ENCODE data around the gene EFCAB6.

EFCAB6 gene

DNA sequence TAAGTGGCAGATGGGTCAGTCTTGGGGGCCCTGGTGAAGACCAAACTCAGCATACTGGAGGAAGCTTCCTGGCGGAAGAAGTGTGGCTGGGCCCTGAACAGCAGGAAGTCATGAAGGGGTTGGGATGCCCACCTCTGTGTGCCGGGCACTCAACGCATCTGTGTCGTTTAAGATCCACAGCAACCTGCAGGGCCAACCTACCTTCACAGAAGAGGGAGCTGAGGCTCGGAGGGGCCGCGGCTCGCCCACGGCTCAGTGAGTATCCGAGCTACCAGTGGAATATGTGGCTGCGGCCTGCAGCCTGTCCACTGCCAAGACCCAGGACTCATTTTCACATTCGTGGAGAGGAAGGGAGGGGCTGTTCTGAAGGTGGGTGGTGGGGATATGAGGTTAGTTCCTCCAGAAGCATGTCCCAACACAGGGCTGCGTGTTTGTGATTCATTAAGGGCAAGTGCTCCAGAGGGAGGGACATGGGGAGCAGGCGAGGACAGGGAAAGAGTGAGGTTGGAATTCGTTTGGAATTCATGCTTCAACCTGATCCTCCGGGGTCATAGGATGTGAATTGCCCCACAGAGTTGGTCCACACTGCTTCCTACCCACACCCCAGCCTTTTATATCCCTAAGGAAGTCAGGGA lies 300.7 kb downstream of the EFCAB6 start:
- no peaks in the 10 kb centered on the region for H3K36me3 ChIP-seq (ENCODE audit: control insufficient read depth, insufficient read depth, low read length, severe bottlenecking)
- no peaks in the 10 kb centered on the region for H3K4me1 ChIP-seq (ENCODE audit: control insufficient read depth, insufficient read depth, low read length)
- DNase-seq (ENCODE audit: low read depth) = no peak
- H3K9me3 ChIP-seq (ENCODE audit: control insufficient read depth, low read length) = no peaks in the 10 kb centered on the region
- H3K9ac ChIP-seq (ENCODE audit: low read length) = no peak overlapping the region
- no peak overlapping the region for H3K4me3 ChIP-seq (ENCODE audit: low read length)
- H3K27me3 ChIP-seq (replicated peaks; ENCODE audit: control insufficient read depth, insufficient read depth, low read length) = no peaks in the 10 kb centered on the region

DNA sequence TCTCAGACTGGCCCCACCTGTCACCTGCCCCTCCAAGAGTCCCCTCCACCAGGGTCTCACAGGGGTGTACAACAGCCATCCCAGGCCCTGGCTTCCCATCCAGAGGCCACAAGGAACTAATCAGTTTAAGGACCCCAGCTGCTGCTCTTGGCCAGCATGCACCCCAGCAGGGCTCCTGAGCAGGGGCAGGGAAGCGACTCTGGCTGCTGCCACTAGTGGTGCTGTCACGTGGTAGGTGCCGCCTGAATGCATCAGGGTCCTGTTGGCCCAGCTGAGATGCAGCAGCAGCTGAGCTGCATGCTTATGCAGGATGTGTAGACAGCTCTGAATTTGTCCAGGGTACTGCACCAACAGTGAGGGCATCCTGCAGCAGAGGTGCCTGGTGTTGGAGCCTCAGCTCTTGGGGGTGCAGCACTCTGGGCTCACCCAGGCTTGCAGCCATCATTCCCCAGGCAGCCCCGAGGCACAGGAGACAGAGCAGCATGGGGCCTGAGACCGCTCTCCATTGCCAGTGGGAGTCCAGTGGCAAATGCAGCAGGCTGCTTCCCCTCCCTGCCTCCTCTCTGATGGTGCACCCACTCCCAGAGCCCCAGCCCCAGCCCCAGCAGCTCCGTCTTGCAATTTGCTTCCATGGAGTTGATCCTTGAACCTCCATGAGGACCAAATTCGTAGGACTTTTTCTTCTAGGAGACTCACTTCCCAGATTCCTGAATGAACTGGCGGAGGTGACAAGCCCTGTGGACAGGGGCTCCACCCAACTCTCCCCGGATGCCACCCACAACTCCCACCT lies 301.6 kb downstream of the EFCAB6 start:
- Histone ChIP-seq H3K27me3 (replicated peaks; ENCODE audit: control insufficient read depth, insufficient read depth, low read length) (no peaks in the 10 kb centered on the region), H3K4me1 (ENCODE audit: control insufficient read depth, insufficient read depth, low read length) (no peaks in the 10 kb centered on the region), H3K36me3 (ENCODE audit: control insufficient read depth, insufficient read depth, low read length, severe bottlenecking) (no peaks in the 10 kb centered on the region), H3K9me3 (ENCODE audit: control insufficient read depth, low read length) (no peaks in the 10 kb centered on the region), H3K9ac (ENCODE audit: low read length) (no peak overlapping the region), H3K4me3 (ENCODE audit: low read length) (no peak overlapping the region)
- no peak for DNase-seq (ENCODE audit: low read depth)

DNA sequence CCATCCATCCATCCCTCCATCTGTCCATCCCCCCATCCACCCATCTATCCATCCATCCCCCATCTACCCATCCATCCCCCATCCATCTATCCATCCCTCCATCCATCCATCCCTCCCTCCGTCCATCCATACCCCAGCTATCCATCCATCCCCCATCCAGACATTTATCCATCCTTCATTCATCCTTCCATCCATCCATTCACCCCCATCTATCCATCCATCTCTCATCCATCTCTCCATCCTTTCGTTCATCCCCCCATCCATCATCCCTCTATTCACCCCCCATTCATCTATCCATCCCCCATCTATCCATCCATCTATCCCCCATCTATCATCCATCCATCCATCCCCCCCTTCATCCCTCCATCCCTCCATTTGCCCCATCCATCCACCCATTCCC lies 302.8 kb downstream of the EFCAB6 start:
- DNase-seq (ENCODE audit: low read depth) = no peak
- H3K36me3 ChIP-seq (ENCODE audit: control insufficient read depth, insufficient read depth, low read length, severe bottlenecking) = no peaks in the 10 kb centered on the region
- no peak overlapping the region for H3K9ac ChIP-seq (ENCODE audit: low read length)
- no peaks in the 10 kb centered on the region for H3K27me3 ChIP-seq (replicated peaks; ENCODE audit: control insufficient read depth, insufficient read depth, low read length)
- H3K4me1 ChIP-seq (ENCODE audit: control insufficient read depth, insufficient read depth, low read length) = no peaks in the 10 kb centered on the region
- H3K4me3 ChIP-seq (ENCODE audit: low read length) = no peak overlapping the region
- no peaks in the 10 kb centered on the region for H3K9me3 ChIP-seq (ENCODE audit: control insufficient read depth, low read length)

DNA sequence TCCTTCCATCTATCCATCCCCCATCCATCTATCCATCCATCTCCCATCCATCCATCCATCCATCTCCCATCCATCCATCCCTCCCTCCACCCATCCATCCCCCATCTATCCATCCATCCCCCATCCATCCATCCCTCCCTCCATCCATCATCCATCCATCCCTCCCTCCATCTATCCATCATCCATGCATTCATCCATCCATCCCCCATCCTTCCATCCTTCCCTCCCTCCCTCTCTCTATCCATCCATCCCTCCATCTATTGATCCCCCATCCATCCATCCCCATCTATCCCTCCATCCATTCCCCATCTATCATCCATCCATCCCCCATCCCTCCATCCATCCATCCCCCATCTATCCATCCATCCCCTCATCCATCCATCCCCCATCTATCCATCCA lies 303.6 kb downstream of the EFCAB6 start:
- DNase-seq (ENCODE audit: low read depth) = no peak
- Histone ChIP-seq H3K27me3 (replicated peaks; ENCODE audit: control insufficient read depth, insufficient read depth, low read length) (no peaks in the 10 kb centered on the region), H3K9me3 (ENCODE audit: control insufficient read depth, low read length) (no peaks in the 10 kb centered on the region), H3K36me3 (ENCODE audit: control insufficient read depth, insufficient read depth, low read length, severe bottlenecking) (no peaks in the 10 kb centered on the region), H3K9ac (ENCODE audit: low read length) (no peak overlapping the region), H3K4me3 (ENCODE audit: low read length) (no peak overlapping the region), H3K4me1 (ENCODE audit: control insufficient read depth, insufficient read depth, low read length) (no peaks in the 10 kb centered on the region)

DNA sequence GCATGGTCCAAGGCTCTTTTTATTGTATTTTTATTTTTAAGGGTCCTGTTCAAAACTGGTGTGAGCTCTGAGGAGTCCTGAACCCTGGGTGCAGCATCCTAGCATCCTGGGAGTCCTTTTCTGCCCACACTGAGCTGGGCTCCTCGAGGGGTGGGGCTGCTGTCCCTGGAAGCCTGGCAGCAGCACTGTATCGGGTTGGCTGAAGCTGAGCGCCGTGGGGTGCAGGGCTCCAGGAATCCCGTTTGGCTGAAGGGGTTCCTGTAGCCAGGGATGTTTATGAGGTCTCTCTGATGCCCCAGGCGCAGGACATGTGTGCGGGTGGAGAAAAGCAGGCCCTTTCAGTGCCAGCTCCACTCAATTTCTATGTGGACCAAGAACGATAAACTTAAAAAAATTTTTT lies 304.9 kb downstream of the EFCAB6 start:
- Histone ChIP-seq H3K4me1 (ENCODE audit: control insufficient read depth, insufficient read depth, low read length) (no peaks in the 10 kb centered on the region), H3K4me3 (ENCODE audit: low read length) (no peak overlapping the region), H3K36me3 (ENCODE audit: control insufficient read depth, insufficient read depth, low read length, severe bottlenecking) (no peaks in the 10 kb centered on the region), H3K27me3 (replicated peaks; ENCODE audit: control insufficient read depth, insufficient read depth, low read length) (no peaks in the 10 kb centered on the region), H3K9me3 (ENCODE audit: control insufficient read depth, low read length) (no peaks in the 10 kb centered on the region), H3K9ac (ENCODE audit: low read length) (no peak overlapping the region)
- DNase-seq (ENCODE audit: low read depth) = no peak

DNA sequence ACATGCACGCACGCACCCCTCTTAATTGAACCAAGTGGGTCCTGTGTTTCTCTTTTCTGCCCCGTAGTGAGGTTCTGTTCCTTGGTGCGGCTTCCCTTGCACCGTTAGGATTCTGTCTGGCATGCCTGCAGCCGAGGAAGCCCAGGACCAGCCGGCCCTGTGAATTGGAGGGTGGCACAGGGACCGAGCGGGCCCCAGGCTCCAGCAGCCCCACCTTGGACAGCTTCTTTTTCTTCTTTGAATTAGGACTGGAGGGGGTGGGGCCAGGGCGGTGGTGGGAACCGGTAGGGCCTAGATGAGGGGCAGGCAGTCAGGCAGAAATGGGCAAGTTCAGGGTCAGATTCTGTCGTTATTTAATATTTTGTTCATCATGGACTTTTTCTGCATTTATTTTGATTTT lies 305.6 kb downstream of the EFCAB6 start:
- no peak overlapping the region for H3K4me3 ChIP-seq (ENCODE audit: low read length)
- H3K9me3 ChIP-seq (ENCODE audit: control insufficient read depth, low read length) = no peaks in the 10 kb centered on the region
- no peak overlapping the region for H3K9ac ChIP-seq (ENCODE audit: low read length)
- no peak for DNase-seq (ENCODE audit: low read depth)
- H3K4me1 ChIP-seq (ENCODE audit: control insufficient read depth, insufficient read depth, low read length) = no peaks in the 10 kb centered on the region
- H3K36me3 ChIP-seq (ENCODE audit: control insufficient read depth, insufficient read depth, low read length, severe bottlenecking) = no peaks in the 10 kb centered on the region
- peaks cover 4% of the 10 kb centered on the region for H3K27me3 ChIP-seq (replicated peaks; ENCODE audit: control insufficient read depth, insufficient read depth, low read length)

DNA sequence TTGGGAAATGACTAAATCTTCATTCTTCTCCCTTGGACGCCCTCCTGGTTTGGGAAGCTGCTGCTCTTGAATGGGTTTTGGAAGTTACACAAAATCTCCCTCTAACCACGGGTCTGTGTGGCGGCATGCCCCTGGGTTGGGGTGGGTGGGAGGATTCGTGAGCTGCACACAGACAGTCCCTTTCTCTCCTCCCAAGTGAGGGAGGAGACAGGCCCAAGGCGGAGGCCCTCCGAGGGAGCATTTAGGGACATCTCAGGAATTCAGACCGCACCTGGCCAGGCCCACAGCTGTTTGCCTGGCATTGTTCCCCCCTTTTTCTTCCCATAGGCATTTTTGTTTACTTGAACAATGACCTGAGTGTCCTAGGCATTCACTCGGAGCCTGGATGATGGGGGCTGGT lies 306.2 kb downstream of the EFCAB6 start:
- no peaks in the 10 kb centered on the region for H3K4me1 ChIP-seq (ENCODE audit: control insufficient read depth, insufficient read depth, low read length)
- H3K27me3 ChIP-seq (replicated peaks; ENCODE audit: control insufficient read depth, insufficient read depth, low read length) = peaks cover 4% of the 10 kb centered on the region
- H3K9ac ChIP-seq (ENCODE audit: low read length) = no peak overlapping the region
- H3K4me3 ChIP-seq (ENCODE audit: low read length) = no peak overlapping the region
- H3K9me3 ChIP-seq (ENCODE audit: control insufficient read depth, low read length) = no peaks in the 10 kb centered on the region
- no peaks in the 10 kb centered on the region for H3K36me3 ChIP-seq (ENCODE audit: control insufficient read depth, insufficient read depth, low read length, severe bottlenecking)
- no peak for DNase-seq (ENCODE audit: low read depth)

DNA sequence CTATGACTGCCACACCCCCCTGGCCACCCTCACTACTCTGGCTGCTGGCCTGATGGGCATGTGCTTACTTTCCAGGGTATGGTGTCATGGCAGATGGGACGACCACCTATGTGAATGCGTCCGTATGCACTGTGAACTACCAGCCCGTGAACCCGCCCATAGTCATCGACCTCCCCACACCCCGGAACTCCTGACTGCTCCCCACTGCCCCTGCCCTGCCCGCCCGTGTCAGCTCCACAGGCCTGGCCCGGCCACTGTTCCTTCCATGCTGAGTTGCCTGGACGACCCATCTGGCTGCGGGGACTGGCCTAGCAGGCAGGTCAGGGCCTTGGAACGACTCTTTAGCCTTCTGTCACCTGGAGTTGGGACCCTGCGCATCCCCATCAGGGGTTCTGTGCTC lies 306.7 kb downstream of the EFCAB6 start:
- Histone ChIP-seq H3K9ac (ENCODE audit: low read length) (no peak overlapping the region), H3K27me3 (replicated peaks; ENCODE audit: control insufficient read depth, insufficient read depth, low read length) (peaks cover 4% of the 10 kb centered on the region), H3K4me1 (ENCODE audit: control insufficient read depth, insufficient read depth, low read length) (no peaks in the 10 kb centered on the region), H3K36me3 (ENCODE audit: control insufficient read depth, insufficient read depth, low read length, severe bottlenecking) (no peaks in the 10 kb centered on the region), H3K9me3 (ENCODE audit: control insufficient read depth, low read length) (no peaks in the 10 kb centered on the region), H3K4me3 (ENCODE audit: low read length) (no peak overlapping the region)
- no peak for DNase-seq (ENCODE audit: low read depth)

DNA sequence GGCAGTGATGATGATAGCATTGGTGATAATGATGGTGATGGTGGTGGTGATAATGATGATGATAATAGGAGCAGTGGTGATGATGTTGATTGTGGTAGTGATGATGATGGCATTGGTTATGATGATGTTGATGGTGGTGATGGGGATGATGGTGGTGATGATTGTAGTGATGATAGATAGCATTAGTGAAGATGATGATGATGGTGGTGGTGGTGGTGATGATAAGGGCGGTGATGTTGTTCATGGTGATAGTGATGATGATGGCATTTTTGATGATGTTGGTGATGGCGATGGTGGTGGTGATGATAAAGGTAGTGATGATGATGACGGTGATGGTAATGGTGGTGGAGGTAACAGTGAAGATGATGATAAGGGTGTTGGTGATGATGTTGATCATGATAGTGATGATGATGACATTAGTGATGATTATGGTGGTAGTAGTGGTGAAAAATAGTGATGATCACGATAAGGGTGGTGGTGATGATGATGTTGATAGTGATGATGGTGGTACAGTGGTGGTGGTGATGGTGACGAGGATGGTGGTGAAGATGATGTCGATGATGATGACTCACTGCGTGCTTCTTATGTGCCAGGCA lies 307.3 kb downstream of the EFCAB6 start:
- H3K4me3 ChIP-seq (ENCODE audit: low read length) = no peak overlapping the region
- no peak overlapping the region for H3K9ac ChIP-seq (ENCODE audit: low read length)
- H3K27me3 ChIP-seq (replicated peaks; ENCODE audit: control insufficient read depth, insufficient read depth, low read length) = peaks cover 4% of the 10 kb centered on the region
- no peaks in the 10 kb centered on the region for H3K9me3 ChIP-seq (ENCODE audit: control insufficient read depth, low read length)
- DNase-seq (ENCODE audit: low read depth) = no peak
- H3K36me3 ChIP-seq (ENCODE audit: control insufficient read depth, insufficient read depth, low read length, severe bottlenecking) = no peaks in the 10 kb centered on the region
- no peaks in the 10 kb centered on the region for H3K4me1 ChIP-seq (ENCODE audit: control insufficient read depth, insufficient read depth, low read length)

DNA sequence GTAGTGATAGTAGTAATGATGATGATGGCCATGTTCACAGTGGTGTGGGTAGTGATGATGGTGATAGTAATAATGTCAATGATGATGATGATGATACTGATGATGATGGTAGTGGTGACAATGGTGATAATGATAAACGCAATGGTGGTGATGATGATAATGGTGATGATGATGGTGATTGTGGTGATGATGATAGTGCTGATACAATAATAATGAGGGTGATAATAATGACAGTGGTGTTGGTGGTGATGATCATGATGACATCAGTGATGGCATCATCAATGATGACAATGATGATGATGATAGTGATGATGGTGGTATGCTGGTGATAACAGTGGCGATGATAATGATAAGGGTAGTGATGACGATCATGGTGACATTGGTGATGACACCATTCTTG lies 308.0 kb downstream of the EFCAB6 start:
- H3K36me3 ChIP-seq (ENCODE audit: control insufficient read depth, insufficient read depth, low read length, severe bottlenecking) = no peaks in the 10 kb centered on the region
- no peaks in the 10 kb centered on the region for H3K9me3 ChIP-seq (ENCODE audit: control insufficient read depth, low read length)
- peaks cover 4% of the 10 kb centered on the region for H3K27me3 ChIP-seq (replicated peaks; ENCODE audit: control insufficient read depth, insufficient read depth, low read length)
- H3K9ac ChIP-seq (ENCODE audit: low read length) = no peak overlapping the region
- H3K4me3 ChIP-seq (ENCODE audit: low read length) = no peak overlapping the region
- no peaks in the 10 kb centered on the region for H3K4me1 ChIP-seq (ENCODE audit: control insufficient read depth, insufficient read depth, low read length)
- DNase-seq (ENCODE audit: low read depth) = no peak

DNA sequence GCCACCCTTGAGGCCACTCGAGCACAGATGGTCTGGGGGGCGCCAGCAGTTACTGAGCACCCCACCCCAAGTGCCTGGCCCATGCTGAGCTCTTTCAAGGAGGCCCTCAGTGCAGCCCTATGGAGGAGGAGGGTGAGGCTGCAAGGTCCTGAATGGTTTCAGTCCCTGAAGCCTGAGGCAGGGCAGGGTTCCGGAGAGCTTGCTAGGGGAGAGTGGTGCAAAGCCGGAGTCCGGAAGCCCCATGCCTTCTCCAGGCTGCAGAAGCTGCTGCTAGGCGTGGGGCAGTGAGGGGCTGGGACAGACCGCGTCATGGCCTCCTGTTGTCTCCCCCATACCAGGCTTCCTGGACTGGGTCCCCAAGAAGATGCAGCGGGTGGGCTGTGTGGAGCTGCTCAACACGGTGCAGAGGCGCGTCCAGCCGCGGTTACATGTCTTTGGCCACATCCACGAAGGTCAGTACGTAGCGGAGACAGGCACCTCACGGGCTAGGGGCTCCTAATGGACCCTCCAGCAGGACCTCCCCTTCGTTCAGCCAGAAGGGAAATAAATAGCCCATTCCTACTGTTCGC lies 309.7 kb downstream of the EFCAB6 start:
- Histone ChIP-seq H3K9ac (ENCODE audit: low read length) (no peak overlapping the region), H3K36me3 (ENCODE audit: control insufficient read depth, insufficient read depth, low read length, severe bottlenecking) (no peaks in the 10 kb centered on the region), H3K4me3 (ENCODE audit: low read length) (no peak overlapping the region), H3K27me3 (replicated peaks; ENCODE audit: control insufficient read depth, insufficient read depth, low read length) (peaks cover 4% of the 10 kb centered on the region), H3K9me3 (ENCODE audit: control insufficient read depth, low read length) (no peaks in the 10 kb centered on the region), H3K4me1 (ENCODE audit: control insufficient read depth, insufficient read depth, low read length) (no peaks in the 10 kb centered on the region)
- no peak for DNase-seq (ENCODE audit: low read depth)

Measured in adipocyte (in vitro differentiated cells).